ENCODE results near the gene CTBP1.

The CTBP1 gene

DNA sequence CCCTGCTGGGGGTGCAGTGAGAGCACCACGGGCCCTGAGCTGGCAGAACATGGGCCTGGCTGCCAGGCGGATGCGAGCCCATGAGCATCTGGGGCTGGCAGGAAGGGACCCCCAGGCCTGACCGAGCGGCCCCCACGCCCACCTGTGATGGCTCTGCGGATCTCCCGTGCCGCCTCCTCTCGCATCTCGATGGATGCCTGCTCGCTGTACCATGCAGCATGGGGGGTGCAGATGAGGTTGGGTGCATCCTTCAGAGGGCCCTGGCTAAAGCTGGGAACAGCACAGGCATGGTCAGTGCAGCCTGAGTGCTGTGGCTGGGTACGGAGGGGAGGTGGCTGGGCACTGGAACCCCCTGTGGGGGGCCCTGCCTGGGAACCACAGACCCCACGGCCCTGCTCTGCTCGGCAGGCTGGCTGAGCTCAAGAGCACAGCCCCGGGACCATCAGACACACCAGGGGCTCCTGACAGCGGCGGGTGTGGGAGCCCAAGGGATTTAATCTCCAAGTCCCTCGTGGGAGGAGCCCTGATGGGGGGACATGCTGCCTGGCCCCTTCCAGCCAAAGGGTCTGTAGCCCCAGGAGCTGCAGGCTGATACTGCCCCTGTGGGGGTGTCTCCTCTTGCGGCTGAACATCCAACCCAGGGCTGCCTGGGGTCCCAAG is 35.5 kb downstream of the CTBP1 start:
- ATAC-seq (ENCODE audit: low read depth) = no peak
- no peak overlapping the region for H3K27ac Mint-ChIP-seq

DNA sequence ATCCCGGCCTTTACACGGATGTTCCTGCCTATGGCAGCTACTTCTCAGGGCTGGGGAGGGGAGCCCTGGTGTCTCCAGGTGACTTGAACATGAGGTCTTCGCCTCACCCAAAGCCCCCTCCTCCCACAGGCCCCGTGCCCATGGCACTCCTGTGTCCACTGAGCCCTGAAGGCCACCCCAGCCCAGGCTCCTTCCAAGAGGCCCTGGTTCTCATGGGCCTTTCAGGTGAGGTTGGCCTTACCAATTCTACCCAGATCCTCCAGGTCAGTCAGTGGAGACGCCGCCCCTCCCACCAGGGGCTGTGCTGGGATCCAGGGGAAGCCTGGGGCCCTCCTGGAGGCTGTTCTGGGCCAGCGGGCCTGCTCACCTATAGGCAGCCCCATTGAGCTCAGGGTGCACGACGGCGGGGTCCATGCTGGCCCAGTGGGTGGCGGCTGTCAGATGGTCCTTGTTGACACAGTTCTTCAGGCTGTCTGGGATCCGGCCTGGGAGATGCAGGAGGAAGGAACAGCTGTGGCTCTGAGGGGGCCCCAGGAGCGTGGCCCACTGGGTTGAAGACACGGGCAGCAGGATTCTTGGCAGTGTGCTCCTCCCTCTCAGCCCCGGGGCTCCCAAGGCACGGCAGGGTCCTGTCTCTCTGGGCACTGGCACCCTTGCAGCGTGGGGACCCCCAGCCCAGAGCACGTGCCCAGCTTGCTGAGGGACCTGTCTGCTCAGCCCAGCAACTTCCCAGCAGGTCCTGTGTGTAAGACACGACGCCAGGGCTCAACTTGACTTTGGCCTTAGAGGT is 36.2 kb downstream of the CTBP1 start:
- H3K4me3 Mint-ChIP-seq = no peak overlapping the region
- H3K36me3 Mint-ChIP-seq = no peaks in the 10 kb centered on the region
- peaks cover 12% of the 10 kb centered on the region for H3K4me1 Mint-ChIP-seq
- H3K27me3 Mint-ChIP-seq = no peaks in the 10 kb centered on the region
- no peak for DNase-seq (ENCODE audit: low spot score in 2 of 2)
- no peak overlapping the region for H3K27ac Mint-ChIP-seq
- no peaks in the 10 kb centered on the region for H3K9me3 Mint-ChIP-seq
- no peak for ATAC-seq (ENCODE audit: low read depth)

More for the DNA sequence above, 35.5 kb downstream of the CTBP1 start:
- no peaks in the 10 kb centered on the region for H3K9me3 Mint-ChIP-seq
- no peaks in the 10 kb centered on the region for H3K27me3 Mint-ChIP-seq
- no peak for DNase-seq (ENCODE audit: low spot score in 2 of 2)
- no peak overlapping the region for H3K4me3 Mint-ChIP-seq
- no peaks in the 10 kb centered on the region for H3K36me3 Mint-ChIP-seq
- peaks cover 17% of the 10 kb centered on the region for H3K4me1 Mint-ChIP-seq

DNA sequence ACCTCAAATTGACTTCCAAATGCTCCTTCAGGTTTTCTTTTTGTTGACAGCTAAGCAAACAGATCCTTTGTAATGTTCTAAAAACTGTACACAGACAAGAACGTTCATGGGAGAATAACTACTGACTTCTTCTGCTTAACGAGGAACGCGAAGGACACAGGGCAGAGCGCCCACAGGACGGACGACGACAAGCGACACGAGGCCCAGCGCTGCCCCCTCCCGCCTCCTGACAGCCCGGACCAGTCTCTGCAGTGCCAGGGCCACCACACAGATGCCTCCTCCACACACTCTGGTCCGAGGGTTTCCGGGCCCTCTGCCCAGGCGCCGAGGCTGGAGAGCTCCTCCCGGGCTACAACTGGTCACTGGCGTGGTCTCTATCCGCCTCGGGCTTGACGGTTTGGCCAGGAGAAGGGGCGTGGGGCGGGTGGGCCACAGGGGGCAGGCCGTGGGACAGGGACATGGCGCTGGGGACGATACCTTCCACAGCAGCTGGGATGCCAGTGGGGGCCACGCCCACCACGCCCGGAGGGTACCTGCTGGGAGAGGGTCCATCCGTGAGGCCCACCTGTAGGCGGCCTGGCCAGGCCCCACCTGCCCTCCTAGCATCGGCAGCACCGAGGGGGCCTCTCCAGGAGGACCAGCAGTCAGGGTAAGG is 36.9 kb downstream of the CTBP1 start:
- ATAC-seq (ENCODE audit: low read depth) = no peak
- Mint-ChIP-seq H3K4me1 (peaks cover 9% of the 10 kb centered on the region), H3K27me3 (no peaks in the 10 kb centered on the region), H3K4me3 (no peak overlapping the region), H3K36me3 (no peaks in the 10 kb centered on the region), H3K27ac (no peak overlapping the region), H3K9me3 (no peaks in the 10 kb centered on the region)
- DNase-seq (ENCODE audit: low spot score in 2 of 2) = no peak

DNA sequence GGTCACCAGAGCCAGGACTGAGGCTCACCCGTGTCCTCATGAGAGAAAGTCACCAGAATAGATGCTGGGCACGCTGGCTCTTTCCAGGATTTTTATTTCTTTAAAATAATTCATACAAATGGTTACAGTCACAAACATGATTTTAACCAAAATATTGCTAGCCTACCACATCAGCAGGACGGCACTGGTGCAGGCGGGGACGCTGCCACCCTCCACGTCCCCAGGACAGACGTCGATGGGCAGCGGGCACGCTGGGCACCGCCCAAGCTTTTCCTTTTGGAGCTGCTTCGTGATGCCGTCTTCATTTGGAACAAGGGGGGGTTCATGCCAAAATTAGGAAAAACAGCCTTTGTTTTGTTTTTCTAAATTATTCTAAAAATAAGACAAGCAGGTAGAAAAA is 37.6 kb downstream of the CTBP1 start:
- Mint-ChIP-seq H3K27ac (no peak overlapping the region), H3K36me3 (no peaks in the 10 kb centered on the region), H3K4me1 (peaks cover 8% of the 10 kb centered on the region), H3K9me3 (no peaks in the 10 kb centered on the region), H3K4me3 (no peak overlapping the region), H3K27me3 (no peaks in the 10 kb centered on the region)
- ATAC-seq (ENCODE audit: low read depth) = no peak
- DNase-seq (ENCODE audit: low spot score in 2 of 2) = no peak

DNA sequence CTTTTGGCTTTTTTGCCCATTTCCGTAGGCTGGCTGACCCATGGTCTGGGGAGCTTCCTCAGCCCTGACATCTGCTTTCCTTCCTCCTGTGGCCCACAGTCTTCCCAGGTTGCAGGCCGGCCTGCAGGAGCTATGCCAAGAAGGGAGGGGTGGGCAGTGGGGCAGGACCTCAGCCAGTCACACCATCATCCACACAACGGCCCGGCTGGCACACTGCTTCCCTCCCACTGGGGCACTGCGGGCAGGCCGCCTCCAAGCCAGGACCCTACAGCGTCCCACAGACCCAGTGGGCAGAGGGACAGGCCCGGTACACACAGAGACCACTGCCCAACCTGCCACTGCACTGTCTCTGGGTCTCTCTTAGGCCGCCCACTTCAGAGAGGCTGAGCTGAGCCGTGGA is 38.0 kb downstream of the CTBP1 start:
- H3K36me3 Mint-ChIP-seq = no peaks in the 10 kb centered on the region
- peaks cover 8% of the 10 kb centered on the region for H3K4me1 Mint-ChIP-seq
- H3K9me3 Mint-ChIP-seq = no peaks in the 10 kb centered on the region
- H3K27ac Mint-ChIP-seq = no peak overlapping the region
- ATAC-seq (ENCODE audit: low read depth) = no peak
- DNase-seq (ENCODE audit: low spot score in 2 of 2) = no peak
- H3K4me3 Mint-ChIP-seq = no peak overlapping the region
- H3K27me3 Mint-ChIP-seq = no peaks in the 10 kb centered on the region

DNA sequence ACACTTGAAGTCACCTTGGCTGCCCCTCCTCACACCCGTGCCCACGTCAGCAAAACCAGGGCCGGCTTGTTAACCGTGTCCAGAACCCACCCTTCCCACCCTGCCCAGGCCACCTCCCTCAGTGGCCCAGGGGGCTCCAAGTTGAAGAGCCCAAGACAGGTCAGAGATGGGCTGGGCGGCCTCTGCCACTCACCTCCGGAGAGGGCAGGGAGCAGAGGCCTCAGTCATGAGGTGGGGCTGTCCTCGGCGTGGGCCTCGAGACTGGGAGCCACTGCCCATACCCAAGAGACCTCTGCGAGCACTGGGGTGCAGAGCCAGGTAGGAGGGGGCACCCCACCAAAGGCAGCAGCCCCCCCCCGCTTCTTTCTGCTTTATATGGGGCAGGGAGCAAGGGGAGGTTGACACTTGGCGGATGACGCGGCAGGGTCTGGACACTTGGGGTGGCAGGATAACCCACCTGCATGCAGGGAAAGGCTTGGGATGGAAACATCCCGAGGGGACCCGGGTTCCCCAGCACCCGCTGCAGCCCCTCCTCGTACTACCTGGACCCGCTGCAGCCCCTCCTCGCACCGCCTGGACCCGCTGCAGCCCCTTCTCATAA is 38.6 kb downstream of the CTBP1 start:
- H3K4me3 Mint-ChIP-seq = no peak overlapping the region
- no peak overlapping the region for H3K27ac Mint-ChIP-seq
- H3K36me3 Mint-ChIP-seq = no peaks in the 10 kb centered on the region
- ATAC-seq (ENCODE audit: low read depth) = no peak
- H3K27me3 Mint-ChIP-seq = no peaks in the 10 kb centered on the region
- H3K9me3 Mint-ChIP-seq = no peaks in the 10 kb centered on the region
- no peak for DNase-seq (ENCODE audit: low spot score in 2 of 2)
- H3K4me1 Mint-ChIP-seq = peaks cover 8% of the 10 kb centered on the region

GRCh38 chr4:1209821-1210220 is 39.1 kb downstream of the CTBP1 start:
- no peak for ATAC-seq (ENCODE audit: low read depth)
- H3K36me3 Mint-ChIP-seq = no peaks in the 10 kb centered on the region
- DNase-seq (ENCODE audit: low spot score in 2 of 2) = no peak
- H3K9me3 Mint-ChIP-seq = no peaks in the 10 kb centered on the region
- no peak overlapping the region for H3K4me3 Mint-ChIP-seq
- H3K27ac Mint-ChIP-seq = no peak overlapping the region
- H3K27me3 Mint-ChIP-seq = no peaks in the 10 kb centered on the region
- peaks cover 8% of the 10 kb centered on the region for H3K4me1 Mint-ChIP-seq

DNA sequence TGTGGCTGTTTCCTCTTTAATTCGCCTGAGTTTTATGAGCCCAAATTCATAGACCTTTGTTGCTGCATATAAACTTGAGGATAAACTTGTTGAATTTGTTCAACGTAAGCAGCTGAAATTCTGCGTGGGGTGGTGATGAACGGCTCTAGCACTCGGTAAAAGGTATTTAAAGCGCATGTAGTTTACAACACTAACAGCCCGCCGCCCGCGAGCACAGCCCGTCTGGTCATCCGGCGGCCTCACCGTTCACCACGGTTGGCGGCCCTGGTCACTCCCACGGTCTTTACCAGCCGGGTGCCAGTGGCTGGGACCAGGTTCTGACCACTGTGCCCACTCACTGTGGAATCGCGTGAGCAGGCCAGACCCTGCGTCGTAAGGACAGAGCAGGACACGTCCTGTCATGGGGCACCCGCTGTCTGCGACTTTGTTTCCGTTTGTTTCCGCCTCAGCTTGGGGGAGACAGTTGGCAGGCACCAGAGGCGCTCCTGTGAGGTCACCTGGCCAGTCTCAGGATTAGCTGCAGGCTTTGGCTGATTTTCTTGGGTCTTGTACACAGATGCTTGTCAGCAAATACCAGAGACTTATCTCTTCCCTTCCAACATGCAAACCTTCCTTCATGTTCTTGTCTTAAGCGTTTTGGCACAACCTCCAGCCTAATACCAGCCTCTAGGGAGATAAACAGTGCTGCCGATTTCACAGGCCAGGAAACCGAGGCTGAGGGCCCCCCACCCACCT is 39.8 kb downstream of the CTBP1 start:
- Mint-ChIP-seq H3K4me3 (no peak overlapping the region), H3K36me3 (no peaks in the 10 kb centered on the region), H3K4me1 (peaks cover 10% of the 10 kb centered on the region), H3K9me3 (no peaks in the 10 kb centered on the region), H3K27ac (no peak overlapping the region), H3K27me3 (no peaks in the 10 kb centered on the region)
- ATAC-seq (ENCODE audit: low read depth) = no peak
- no peak for DNase-seq (ENCODE audit: low spot score in 2 of 2)

- Mint-ChIP-seq H3K27me3 (no peaks in the 10 kb centered on the region), H3K4me3 (no peak overlapping the region)
- peak; percentile 29 for ATAC-seq (ENCODE audit: low read depth)
These were observed 40.5 kb downstream of the CTBP1 start for GRCh38 chr4:1208266-1208961.

GRCh38 chr4:1207603-1208265 is 41.2 kb downstream of the CTBP1 start:
- Mint-ChIP-seq H3K4me1 (peaks cover 19% of the 10 kb centered on the region), H3K27ac (no peak overlapping the region), H3K36me3 (no peaks in the 10 kb centered on the region), H3K9me3 (no peaks in the 10 kb centered on the region), H3K4me3 (no peak overlapping the region), H3K27me3 (no peaks in the 10 kb centered on the region)
- ATAC-seq (ENCODE audit: low read depth) = no peak
- no peak for DNase-seq (ENCODE audit: low spot score in 2 of 2)

More at GRCh38 chr4:1208266-1208961, 40.5 kb downstream of the CTBP1 start:
- DNase-seq (ENCODE audit: low spot score in 2 of 2) = no peak
- H3K4me1 Mint-ChIP-seq = peaks cover 13% of the 10 kb centered on the region
- no peaks in the 10 kb centered on the region for H3K9me3 Mint-ChIP-seq
- H3K27ac Mint-ChIP-seq = no peak overlapping the region
- no peaks in the 10 kb centered on the region for H3K36me3 Mint-ChIP-seq

GRCh38 chr4:1207157-1207470 is 41.8 kb downstream of the CTBP1 start:
- Mint-ChIP-seq H3K27me3 (no peaks in the 10 kb centered on the region), H3K36me3 (no peaks in the 10 kb centered on the region), H3K4me1 (peaks cover 21% of the 10 kb centered on the region), H3K4me3 (no peak overlapping the region), H3K9me3 (no peaks in the 10 kb centered on the region), H3K27ac (no peak overlapping the region)
- DNase-seq (ENCODE audit: low spot score in 2 of 2) = no peak
- no peak for ATAC-seq (ENCODE audit: low read depth)

- H3K9me3 Mint-ChIP-seq = no peaks in the 10 kb centered on the region
- H3K27me3 Mint-ChIP-seq = peaks cover 2% of the 10 kb centered on the region
- DNase-seq (ENCODE audit: low spot score in 2 of 2) (no peak), ATAC-seq (ENCODE audit: low read depth) (no peak)
- no peak overlapping the region for H3K4me3 Mint-ChIP-seq
- H3K27ac Mint-ChIP-seq = no peak overlapping the region
- peaks cover 26% of the 10 kb centered on the region for H3K4me1 Mint-ChIP-seq
- H3K36me3 Mint-ChIP-seq = no peaks in the 10 kb centered on the region
These were observed 42.4 kb downstream of the CTBP1 start for GRCh38 chr4:1206299-1207156.
